Activated CD8-positive, alpha-beta memory T cell treated with anti-CD3 and anti-CD28 coated beads, Interleukin-2, amount 50 U/mL, for 1 hour (primary cell): ENCODE results near the gene ZFPL1.

Experiments used
- DNase-seq: peaks from one replicate; pipeline ENCODE4 v3.0.0-alpha.2; 2020; ENCODE audit errors: extremely low read depth

The ZFPL1 gene

GRCh38 chr11:65059959-65060824, 23.8 kb upstream of the ZFPL1 start:
- no peak for DNase-seq

DNA sequence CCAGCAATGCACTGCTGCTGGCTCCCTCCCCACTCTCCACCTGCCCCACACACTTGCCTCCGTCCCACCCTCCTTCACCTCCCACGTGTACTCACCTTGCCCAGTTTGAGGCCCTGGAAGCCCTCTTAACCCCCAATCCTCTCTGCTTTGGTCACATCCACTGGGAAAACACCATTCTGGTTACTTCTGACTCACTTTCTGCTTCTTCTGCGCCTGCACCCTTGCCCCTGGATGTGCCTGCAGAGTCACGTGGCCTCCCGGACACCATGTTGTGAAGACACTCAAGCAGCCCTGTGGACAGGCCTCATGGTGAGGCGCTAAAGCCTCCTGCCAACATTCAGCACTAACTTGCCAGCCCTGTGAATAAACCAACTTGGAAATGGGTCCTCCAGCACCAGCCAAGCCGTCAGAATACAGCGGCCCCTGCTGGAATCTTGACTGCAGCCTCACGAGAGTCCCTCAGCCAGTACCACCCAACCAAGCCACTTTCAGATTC, 23.1 kb upstream of the ZFPL1 start:
- DNase-seq = no peak

GRCh38 chr11:65063532-65063931, 20.5 kb upstream of the ZFPL1 start:
- DNase-seq = no peak

DNA sequence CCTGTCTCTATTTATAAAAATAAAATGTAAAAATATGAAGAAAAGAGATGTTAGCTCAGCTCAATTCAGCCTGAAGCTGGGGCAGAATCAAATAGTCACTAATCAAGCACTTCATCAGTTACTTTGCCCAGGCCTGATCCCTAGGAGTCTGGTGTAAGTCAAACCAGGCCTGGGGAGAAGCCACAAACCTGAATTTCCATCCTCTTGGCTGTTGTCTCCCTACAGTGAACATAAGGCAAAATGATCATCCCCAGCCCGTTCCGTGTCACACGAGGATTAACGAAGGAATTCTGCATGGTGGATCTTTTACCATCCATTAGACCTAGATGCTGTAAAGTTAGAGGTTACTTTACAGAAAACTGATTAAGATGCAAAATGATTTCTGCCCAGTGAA, 19.2 kb upstream of the ZFPL1 start:
- no peak for DNase-seq

DNA sequence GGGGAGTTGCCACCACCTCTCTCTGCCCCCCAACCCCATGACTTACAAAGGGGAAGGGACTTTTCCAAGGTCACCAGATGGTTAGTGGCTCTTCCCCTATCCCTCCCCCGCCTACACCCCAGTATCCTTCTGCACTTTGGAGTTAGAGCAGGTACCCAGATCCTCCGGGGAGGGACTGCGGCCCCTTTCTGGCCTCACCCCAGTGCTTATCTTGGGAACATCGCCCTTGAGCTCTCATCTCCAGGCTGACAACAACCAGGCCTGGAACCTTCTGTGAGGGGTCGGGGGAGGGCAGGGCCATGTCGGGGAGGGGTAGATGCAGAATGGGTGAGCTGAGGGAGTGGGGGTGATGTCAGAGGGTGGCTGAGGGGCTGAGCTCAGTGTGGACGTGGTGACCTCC, 18.2 kb upstream of the ZFPL1 start:
- no peak for DNase-seq

GRCh38 chr11:65066315-65066714, 17.7 kb upstream of the ZFPL1 start:
- DNase-seq = no peak

- DNase-seq = no peak
Observed at GRCh38 chr11:65066805-65067291, 17.2 kb upstream of the ZFPL1 start.

- DNase-seq = no peak
Observed at GRCh38 chr11:65067446-65067845, 16.6 kb upstream of the ZFPL1 start.

DNA sequence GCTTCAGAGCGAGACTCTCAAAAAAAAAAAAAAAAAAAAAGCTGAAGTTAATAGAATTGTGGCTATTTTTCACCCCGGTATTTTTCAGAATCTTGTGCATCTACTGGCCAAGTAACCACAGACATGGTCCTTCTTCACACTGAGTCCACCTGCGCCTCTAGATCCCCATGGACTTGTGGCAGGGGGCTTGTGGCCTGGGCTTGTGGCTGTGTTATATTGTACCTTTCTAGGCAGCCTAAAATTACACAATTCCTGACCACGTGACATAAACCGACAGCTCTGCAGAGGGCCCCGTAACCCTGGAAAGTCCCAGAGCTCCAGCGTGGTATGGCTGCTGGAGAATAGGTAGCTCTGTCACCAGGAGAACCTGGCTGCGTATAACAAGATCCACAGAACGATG, 14.8 kb upstream of the ZFPL1 start:
- DNase-seq = no peak

DNA sequence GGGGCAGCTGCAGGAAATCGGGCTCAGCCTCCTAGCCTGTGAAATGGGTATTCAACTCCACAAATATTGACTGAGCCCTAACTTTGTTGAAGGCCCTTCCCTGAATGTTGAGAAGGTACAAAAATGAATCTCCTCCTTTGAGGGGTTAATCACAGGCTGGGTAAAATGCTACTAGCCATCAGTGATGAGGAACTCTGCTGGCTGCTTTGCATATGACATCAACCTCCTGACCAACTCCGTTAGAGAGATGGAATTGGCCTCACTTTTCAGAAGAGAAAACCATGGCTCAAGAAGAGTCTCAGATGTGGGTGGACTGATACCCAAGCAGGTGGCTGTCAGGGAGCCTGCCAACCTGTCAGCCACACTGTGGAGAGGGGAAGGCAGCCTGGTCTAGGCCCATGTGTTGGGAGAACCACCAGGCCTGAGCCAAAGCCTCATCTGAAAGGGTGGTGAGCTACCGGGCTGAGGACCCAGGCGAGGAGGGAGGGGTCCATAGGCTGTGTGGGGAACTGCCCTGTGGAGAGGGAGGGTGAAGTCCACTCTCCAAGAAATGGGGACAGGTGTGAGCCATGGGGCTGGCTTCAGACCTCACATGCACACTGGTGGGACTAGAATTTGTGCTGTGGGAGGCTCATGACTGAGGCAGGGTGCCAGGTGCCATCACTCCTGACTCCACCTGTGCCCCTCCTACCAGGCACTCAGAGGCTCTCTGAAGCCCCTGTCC, 12.0 kb upstream of the ZFPL1 start:
- DNase-seq = no peak

DNA sequence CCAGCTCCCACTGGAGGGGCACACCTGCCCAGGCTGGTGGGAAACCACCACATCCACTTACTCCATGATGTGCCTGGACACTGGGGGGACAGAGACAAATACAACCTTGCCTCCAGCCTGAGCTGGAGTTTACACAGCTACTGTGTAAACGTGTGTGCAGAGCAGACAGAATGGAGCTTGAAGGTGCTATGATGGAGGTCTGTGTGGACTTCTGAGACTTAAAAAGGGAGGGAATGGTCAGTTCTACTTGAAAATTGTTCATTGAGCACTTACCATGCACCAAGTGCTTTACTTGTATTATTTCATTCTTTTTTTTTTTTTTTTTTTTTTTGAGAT, 11.4 kb upstream of the ZFPL1 start:
- no peak for DNase-seq

DNA sequence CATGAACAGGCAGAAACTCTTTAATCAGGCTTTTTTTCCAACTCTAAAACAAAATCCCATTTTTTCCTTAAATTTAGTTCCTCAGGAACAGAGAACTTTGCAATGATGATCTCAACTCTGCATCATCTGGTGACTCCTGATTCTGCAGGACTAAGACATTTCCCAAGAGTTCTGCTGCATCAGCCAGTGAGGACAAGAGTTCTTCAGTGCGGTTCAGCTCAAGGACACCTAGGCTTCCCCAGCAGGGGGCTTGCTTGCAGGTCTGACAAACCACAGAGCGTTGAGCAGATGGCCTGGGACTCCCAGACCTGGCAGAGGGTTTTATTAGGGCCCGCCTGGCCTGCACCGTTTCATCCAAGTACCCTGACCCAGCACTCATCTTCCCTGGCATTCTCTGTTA, 6.6 kb upstream of the ZFPL1 start:
- DNase-seq = no peak

- DNase-seq = no peak
Observed at GRCh38 chr11:65078151-65078550, 5.9 kb upstream of the ZFPL1 start.

DNA sequence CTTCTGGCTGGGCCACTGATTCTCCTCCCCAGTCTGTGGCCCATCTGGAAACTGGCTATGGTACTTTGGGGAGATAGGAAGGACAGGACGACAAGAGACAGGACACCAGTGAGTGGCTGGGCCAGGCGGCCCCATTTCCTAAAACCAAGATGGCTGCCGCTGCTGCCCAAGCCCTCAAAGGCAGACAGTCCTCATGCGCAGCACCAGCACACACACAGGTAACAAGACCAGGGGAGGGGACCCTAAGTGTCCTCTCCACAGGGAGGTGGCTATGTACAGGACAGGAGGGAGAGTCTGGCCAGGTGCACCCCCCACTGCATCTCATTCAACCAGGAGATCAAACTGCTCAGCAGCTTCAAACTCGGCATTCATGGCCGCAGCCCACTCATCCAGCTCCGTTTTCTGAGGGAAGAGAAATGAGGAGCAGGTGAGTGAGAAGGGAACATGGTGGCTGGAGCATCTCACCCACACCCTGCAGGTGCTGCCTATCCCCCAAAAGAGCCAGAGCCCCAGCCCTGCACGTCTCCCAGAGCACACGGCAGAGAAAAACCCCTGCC, 5.2 kb upstream of the ZFPL1 start:
- no peak for DNase-seq

- no peak for DNase-seq
Observed at GRCh38 chr11:65083134-65083833, 738 bp upstream of the ZFPL1 start.

DNA sequence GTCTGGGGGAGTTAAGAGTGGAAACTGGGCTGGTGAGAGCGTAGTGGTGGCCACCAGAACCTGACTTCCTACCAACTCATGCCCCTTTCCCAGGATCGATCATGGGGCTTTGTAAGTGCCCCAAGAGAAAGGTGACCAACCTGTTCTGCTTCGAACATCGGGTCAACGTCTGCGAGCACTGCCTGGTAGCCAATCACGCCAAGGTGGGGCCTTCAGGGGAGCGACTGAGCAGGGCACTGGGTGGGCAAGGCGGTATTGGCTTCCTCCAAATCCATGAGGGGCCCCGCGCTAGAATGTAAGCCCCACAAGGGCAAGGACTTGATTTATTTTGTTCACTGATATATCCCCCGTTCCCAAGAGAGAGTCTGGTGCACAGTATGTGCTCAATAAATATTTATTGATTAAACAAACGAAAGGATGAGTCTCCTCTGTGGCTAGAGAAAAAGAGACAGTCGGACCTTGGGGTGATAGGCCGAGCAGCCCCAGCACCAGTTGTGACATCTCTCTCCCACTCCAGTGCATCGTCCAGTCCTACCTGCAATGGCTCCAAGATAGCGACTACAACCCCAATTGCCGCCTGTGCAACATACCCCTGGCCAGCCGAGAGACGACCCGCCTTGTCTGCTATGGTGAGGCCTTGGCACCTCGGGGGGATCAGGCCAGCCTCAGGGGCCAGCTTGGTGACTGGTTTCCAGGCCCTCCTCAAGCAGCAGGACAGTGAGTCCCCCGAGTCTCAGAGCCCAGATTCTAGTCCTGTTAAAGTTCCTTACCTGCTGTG, 765 bp downstream of the ZFPL1 start:
- DNase-seq = no peak

GRCh38 chr11:65085446-65085845, 1.4 kb downstream of the ZFPL1 start:
- no peak for DNase-seq

DNA sequence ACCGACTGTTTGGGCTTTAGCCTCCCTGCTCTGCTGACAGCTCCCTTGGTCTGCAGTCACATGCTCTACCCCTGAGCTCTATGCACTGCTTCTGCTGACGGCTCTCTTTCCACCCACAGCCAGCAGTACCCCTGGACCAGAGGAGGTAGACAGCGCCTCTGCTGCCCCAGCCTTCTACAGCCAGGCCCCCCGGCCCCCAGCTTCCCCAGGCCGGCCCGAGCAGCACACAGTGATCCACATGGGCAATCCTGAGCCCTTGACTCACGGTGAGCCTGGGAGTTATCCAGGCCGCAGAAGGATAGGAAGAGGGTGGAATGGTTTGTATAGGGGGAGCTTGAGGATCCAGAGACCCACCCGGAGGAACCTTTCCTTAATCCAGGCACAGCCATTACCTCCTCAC, 2.8 kb downstream of the ZFPL1 start:
- no peak for DNase-seq

DNA sequence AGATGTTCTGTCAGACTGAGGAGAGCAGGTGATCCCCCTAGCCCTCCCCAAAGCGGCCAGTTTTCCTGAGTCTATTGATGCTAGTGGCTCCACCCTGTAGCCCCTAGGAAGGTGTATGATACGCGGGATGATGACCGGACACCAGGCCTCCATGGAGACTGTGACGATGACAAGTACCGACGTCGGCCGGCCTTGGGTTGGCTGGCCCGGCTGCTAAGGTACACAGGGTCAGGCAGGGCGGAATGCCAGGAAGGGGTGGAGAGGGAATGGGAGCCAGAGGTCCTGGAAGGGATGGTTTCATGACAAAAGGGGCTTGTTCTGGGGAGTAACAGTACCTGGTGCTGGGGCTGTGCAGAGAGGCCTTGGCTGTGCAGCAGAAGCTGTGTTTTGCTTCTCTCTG, 3.2 kb downstream of the ZFPL1 start:
- no peak for DNase-seq

DNA sequence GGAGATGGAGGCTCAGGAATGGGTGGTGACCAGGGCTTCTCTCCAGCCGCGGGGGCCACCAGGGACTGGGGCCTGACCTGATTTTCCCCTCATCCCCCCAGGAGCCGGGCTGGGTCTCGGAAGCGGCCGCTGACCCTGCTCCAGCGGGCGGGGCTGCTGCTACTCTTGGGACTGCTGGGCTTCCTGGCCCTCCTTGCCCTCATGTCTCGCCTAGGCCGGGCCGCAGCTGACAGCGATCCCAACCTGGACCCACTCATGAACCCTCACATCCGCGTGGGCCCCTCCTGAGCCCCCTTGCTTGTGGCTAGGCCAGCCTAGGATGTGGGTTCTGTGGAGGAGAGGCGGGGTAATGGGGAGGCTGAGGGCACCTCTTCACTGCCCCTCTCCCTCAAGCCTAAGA, 3.8 kb downstream of the ZFPL1 start:
- DNase-seq = no peak

GRCh38 chr11:65089621-65090020, 5.6 kb downstream of the ZFPL1 start:
- DNase-seq = no peak
